ENCODE results near the gene TRPC3.
"Not testable (repeated sequence)": the region's sequence is repeated elsewhere in the genome, so short reads cannot be mapped to it uniquely, and the experiment has no call there.

The TRPC3 gene

DNA sequence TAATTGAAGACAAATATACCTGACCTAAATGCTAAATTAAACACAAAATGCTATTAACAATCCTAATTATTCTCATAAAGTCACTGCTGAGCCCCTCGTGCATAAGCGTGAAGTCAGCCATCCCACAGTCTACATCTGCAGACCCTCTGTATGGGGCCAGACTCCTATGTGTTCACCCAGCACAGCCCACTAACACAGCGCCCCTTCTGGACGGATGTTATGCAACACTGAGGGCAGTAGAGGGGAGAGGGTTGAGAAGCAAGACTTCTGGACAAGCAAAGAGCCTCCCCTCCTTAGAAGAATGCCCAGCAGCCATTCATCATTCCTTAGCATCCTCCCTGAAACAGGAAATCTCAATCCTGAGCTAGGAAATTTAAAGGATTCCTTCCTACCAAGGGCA lies 7.9 kb downstream of the TRPC3 start:
- no peak for DNase-seq

- no peak for DNase-seq
These were observed 12.2 kb downstream of the TRPC3 start for GRCh38 chr4:121939690-121940089.

- DNase-seq, result no peak
These were observed 13.4 kb downstream of the TRPC3 start for GRCh38 chr4:121938282-121939092.

DNA sequence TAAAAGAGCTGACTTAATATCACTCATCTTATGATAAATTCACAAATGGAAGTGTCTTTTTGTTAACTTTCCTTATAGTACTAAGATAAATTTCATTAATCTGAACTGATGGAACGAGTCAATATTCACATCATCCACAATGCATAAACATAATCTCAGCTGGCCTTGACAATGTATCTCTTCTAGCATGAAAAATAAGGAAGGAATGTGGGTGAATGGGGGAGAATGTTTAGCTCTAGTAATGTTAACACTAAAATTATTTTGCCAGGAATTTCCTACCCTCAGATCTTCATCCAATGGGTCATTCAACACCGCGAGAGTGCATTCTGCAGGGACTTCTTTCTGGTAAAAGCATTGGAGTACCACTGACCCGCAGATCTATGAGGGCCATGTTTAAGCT lies 15.8 kb downstream of the TRPC3 start:
- DNase-seq, result no peak

DNA sequence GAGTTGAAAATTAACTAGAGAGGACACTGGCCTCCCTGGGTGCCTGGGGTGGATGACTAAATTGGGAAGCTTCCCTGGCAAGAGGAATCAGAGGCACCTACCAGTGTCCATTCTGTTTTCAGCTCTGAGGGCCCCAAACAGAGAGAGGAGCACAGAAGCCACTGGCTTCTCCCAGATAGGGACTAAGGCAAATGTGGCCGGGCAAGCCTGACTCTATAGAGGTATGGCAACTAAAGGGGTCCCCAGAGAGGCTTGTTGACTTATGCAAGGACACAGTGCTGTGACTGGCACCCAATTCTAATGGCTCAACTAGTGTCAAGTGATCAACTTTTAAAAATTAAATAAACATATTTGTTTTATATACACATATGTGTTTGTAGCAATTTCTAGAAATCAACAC lies 17.2 kb downstream of the TRPC3 start:
- no peak for DNase-seq

- DNase-seq, result peak; percentile 18
These were observed 19.5 kb downstream of the TRPC3 start for GRCh38 chr4:121932212-121932974.

DNA sequence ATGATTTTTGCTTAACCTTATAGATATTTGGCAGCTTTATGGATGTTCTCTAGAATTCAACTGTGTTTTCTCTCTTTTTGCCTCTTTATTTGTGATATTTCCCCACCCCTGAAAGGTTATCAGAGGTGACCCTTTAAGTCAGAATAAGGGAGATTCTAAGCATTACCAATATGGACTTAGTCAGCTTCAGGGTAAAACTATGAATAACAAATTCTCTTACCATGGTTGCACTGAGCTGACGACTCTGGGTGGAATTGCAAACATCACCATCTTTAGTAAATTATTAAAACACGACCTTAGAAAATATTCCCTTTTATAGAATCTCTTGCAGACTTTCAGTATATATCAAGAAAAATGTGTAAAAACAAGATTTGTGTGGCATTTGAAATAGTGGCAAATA lies 21.6 kb downstream of the TRPC3 start:
- DNase-seq, result no peak

- DNase-seq, result no peak
These were observed 23.9 kb downstream of the TRPC3 start for GRCh38 chr4:121927948-121928347.

- DNase-seq, result not testable (repeated sequence)
These were observed 25.4 kb downstream of the TRPC3 start for GRCh38 chr4:121926490-121926889.

DNA sequence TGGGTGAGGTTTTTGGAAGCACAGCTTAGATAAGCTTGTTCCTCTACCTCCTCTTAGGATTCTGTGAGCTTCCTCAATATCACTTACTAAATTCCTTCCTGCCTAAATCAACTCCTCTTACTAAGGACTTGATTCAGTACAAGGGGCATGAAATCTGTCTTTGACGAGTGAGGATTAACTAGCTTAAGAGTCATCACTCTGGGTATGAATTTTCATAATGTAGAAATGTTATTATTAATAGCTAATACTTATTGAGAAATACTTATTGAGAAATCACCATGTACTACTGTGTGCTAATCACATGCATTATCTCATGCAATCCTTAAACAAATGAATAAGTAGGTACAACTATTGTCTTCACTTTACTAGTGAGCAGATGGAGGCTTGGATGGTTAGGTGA lies 28.6 kb downstream of the TRPC3 start:
- no peak for DNase-seq

GRCh38 chr4:121913667-121914066 lies 38.2 kb downstream of the TRPC3 start:
- DNase-seq, result no peak

- DNase-seq, result no peak
These were observed 43.5 kb downstream of the TRPC3 start for GRCh38 chr4:121908346-121908745.

DNA sequence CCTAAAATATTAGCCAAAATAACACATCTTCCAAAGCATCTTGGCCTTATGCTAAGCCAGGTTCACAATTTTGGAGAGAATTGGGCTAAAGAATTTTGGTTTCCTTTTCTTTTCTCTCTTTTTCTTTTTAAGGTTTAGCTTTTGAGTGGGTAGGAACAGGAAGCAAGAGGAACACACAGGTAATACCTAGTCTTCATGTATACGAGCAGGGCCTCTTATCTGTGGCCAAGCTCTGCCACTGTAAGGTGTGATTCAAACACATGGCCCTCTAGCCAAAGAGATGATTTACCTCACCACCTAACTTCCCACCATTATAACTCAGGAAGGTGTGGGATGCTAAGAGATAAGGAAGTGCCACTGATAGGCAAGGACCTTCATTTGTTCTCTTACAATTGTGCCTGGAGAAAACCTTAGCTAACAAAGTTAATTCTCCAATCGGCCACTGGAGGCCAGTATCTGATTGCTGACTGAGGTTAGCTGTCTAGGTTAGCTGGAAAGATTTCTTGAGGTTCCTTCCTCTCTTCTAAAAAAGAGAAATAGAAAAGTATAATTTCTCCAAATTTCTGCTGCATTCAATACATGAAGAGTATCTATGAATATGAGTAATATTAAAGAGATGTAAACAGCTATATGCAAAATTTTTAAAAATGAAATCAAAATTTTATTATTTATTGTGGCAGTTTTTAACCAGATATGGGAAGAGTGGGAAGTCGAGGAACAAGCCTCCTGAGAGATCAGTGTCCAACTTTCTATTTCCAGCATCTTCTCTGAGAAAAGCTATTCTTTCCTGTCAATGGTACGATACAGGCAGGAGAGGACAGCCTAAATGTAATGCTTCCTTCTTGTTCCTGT lies 51.5 kb downstream of the TRPC3 start:
- peak; percentile 80 for DNase-seq

DNA sequence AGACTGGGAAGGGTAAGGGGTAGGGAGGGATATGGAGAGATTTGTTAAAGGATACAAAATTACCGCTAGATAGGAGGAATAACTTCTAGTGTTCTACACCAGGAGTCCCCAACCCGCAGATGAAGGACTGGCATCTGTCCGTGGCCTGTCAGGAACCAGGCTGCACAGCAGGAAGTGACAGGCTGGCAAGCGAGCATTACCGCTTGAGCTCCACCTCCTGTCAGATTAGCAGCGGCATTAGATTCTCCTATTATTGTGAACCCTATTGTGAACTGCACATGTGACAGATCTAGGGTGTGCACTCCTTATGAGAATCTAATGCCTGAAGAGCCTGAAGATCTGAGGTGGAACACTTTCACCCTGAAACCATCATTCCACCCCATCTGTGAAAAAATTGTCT lies 53.7 kb downstream of the TRPC3 start:
- peak; percentile 12 for DNase-seq

DNA sequence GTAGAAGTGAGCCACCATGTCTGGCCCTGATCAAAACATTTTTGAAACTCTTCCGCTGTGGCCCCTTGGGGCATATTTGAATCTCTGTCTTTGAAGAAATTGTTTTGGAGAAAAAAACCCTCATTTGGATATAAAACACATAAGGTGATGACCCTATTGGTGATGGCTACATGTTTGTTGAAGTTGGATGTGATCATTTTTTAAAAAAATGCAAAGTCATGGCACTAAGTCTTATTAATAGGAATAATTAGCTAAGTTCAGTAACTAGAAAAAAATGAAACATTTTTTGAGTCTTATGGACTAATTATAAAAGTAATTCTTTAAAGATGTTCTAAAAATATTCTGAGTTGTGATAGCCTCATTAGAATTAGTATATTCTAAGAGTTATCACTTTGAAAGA lies 63.7 kb downstream of the TRPC3 start:
- no peak for DNase-seq

GRCh38 chr4:121885115-121885514 lies 66.7 kb downstream of the TRPC3 start:
- DNase-seq, result no peak

DNA sequence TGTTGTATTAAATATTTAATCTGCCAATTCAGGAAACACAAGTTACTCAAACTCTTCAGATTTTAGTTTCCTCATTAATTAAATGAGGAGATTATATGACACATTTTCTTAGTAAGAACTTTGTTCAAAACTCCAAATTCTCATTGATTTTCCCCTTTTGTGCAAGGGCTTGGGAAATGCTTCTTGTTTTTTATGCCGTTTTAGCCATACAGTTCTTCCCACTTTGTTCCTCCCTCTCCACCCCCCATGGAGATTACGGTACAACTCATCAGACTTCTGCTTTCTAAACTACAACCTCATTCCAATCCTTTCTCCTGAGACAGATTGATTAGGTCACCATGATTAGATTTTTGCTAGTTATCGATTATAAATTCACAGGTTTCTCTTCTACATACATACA lies 70.7 kb downstream of the TRPC3 start:
- DNase-seq, result no peak

DNA sequence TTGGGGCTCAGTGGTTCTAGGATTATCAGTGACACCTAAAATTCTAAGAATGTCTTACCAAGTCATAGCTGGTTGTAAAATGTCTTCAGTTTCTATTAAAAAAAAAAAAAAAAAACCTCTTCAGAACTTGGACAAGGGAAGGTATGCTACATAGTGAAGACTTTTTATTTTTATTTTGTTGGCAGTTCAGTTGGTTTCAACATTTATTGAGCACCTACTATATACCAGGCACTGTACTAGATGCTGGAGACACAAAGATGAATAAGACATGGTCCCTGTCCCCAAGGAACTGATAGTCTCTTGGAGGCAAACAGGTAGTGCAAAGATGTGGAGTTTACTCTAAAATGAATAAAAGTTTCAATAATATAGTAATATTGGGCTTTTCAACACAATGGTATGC lies 72.7 kb downstream of the TRPC3 start:
- DNase-seq, result no peak

- peak; percentile 10 for DNase-seq
These were observed 74.7 kb downstream of the TRPC3 start for GRCh38 chr4:121877041-121877773.

GRCh38 chr4:121876070-121876469 lies 75.8 kb downstream of the TRPC3 start:
- no peak for DNase-seq

- no peak for DNase-seq
These were observed 76.2 kb downstream of the TRPC3 start for GRCh38 chr4:121875652-121876051.

- DNase-seq, result no peak
These were observed 78.3 kb downstream of the TRPC3 start for GRCh38 chr4:121873604-121874003.
